K562 (cell line): Measurements from ENCODE around the gene ZMYM4. TPM values are rescaled to one million over a fixed set of nuclear protein-coding genes. Genes with fewer than 3 reads are reported as not detected.

Experiments used
- CEBPG ChIP-seq, 3 experiments: fragments of 200-800 bp in 1 of 3; sonication (Bioruptor generic) in 1 of 3; sonication (generic) in 1 of 3; formaldehyde crosslinking in 1 of 3; IDR thresholded peaks in 2 of 3; conservative IDR thresholded peaks in 1 of 3; 2 replicates each; pipeline versions ENCODE4 v1.6.1 to v1.8.0; 2016 to 2022; ENCODE audit warnings: missing compliant biosample characterization in 2 of 3, missing genetic modification characterization in 2 of 3, mild to moderate bottlenecking in 1 of 3, missing genetic modification reagents in 1 of 3
- ETS1 ChIP-seq: conservative IDR thresholded peaks from 2 replicates; pipeline ENCODE4 v1.6.1; 2011; ENCODE audit warnings: low read depth, mild to moderate bottlenecking, low read length; ENCODE audit not compliant: control insufficient read depth
- HCFC1 ChIP-seq: IDR thresholded peaks from 2 replicates; pipeline ENCODE4 v1.6.1; 2012; ENCODE audit warnings: low read depth, low read length, improper control_type of control experiment
- MGA ChIP-seq: fragments of 450-650 bp; IDR thresholded peaks from 2 replicates; pipeline ENCODE4 v1.6.1; 2016; ENCODE audit warnings: mild to moderate bottlenecking, moderate library complexity
- MTA3 ChIP-seq: fragments of 450-650 bp; formaldehyde crosslinking; IDR thresholded peaks from 2 replicates; pipeline ENCODE4 v1.6.1; 2017; ENCODE audit warnings: mild to moderate bottlenecking, borderline replicate concordance
- NELFE ChIP-seq: IDR thresholded peaks from 2 replicates; pipeline ENCODE4 v1.6.1; 2011; ENCODE audit warnings: mild to moderate bottlenecking; ENCODE audit not compliant: insufficient read depth, insufficient read length
- RFX1 ChIP-seq: fragments of 450-650 bp; IDR thresholded peaks from 2 replicates; pipeline ENCODE4 v1.6.1; 2016; ENCODE audit warnings: mild to moderate bottlenecking, moderate library complexity
- TRIM24 ChIP-seq, 2 experiments: fragments of 450-650 bp; IDR thresholded peaks; 2 replicates each; pipeline ENCODE4 v1.6.1; 2016
- TRIM28 ChIP-seq: fragments of 450-650 bp; IDR thresholded peaks from 2 replicates; pipeline ENCODE4 v1.6.1; 2017
- ZNF445 ChIP-seq: fragments of 250-450 bp; sonication (Bioruptor Pico); IDR thresholded peaks from 2 replicates; pipeline ENCODE4 v1.4.0; 2020; ENCODE audit warnings: low read depth, mild to moderate bottlenecking, moderate library complexity
- ZNF551 ChIP-seq: fragments of 250-450 bp; sonication (Bioruptor Pico); IDR thresholded peaks from 2 replicates; pipeline ENCODE4 v1.5.0; 2021; ENCODE audit warnings: mild to moderate bottlenecking, moderate library complexity
- ZNF592 ChIP-seq: fragments of 450-650 bp; IDR thresholded peaks from 2 replicates; pipeline ENCODE4 v1.6.1; 2017; ENCODE audit warnings: antibody characterized with exemption, mild to moderate bottlenecking
- polyA plus RNA-seq, 8 experiments: library from polyadenylated mRNA; depleted of rRNA in 4 of 8; stranded (reverse) in 5 of 8; unstranded in 3 of 8; fragments of >200 nt; fragmentation: Nextera tagmentation in 2 of 8; fragmentation: Illumina TruSeq in 1 of 8; extraction: Ambion mirVana in 2 of 8; extraction: Trizol in 1 of 8; gene quantifications; 2 replicates each; pipeline versions ENCODE4 v1.2.1 to v1.2.3, GENCODE V29; 2011 to 2014; ENCODE audit warnings: inconsistent platforms in 1 of 8, missing spikeins in 1 of 8
- total RNA-seq, 7 experiments: library from RNA; depleted of rRNA in 6 of 7; stranded (reverse); fragments of >200 nt in 6 of 7; fragmentation: Illumina TruSeq in 2 of 7; extraction: Trizol in 2 of 7; gene quantifications; 2 replicates each; pipeline versions ENCODE4 v1.2.1 to v1.2.3, GENCODE V29; 2011 to 2021; ENCODE audit warnings: low replicate concordance in 1 of 7

ZMYM4 gene
- total and polyA plus RNA-seq, 9 of the 15 experiments (the other 6 are each of a cell fraction or from before 2014, with no cell fraction given): 15.2 to 77.2 (median 63.3) TPM

- TF ChIP-seq NELFE (no peak), MTA3 (no peak), ZNF592 (peak; percentile 74; the same call in 1 of the 2 replicates), TRIM28 (no peak), CEBPG (CRISPR knock-in tag; IDR thresholded peaks at IDR 0.05) (no peak), CEBPG (tag; conservative IDR thresholded peaks at IDR 0.05 in 1 of 2, IDR thresholded peaks at IDR 0.05 in 1 of 2) (0 out of 4 replicates have a peak, but pooled peaks of 1 of the 2 experiments have one; percentile 5), HCFC1 (no peak), MGA (peak; percentile 42; the same call in 1 of the 2 replicates), RFX1 (0 out of 2 replicates have a peak, but pooled peaks have one; percentile 1), ETS1 (no peak), TRIM24 (IDR thresholded peaks at IDR 0.05) (no peak), ZNF551 (CRISPR knock-in tag) (no peak), ZNF445 (CRISPR knock-in tag) (no peak)
Observed at GRCh38 chr1:35279555-35279904, 11.0 kb downstream of the ZMYM4 start (continued).
